Fibroblast of lung (primary cell): Measurements from ENCODE around the gene GRIN1.

Experiments
- CTCF ChIP-seq, 2 donors: IDR thresholded peaks in 1 of 2; conservative IDR thresholded peaks in 1 of 2; 1 replicate in 1 of 2; 2 replicates in 1 of 2; pipeline ENCODE4 v1.5.1; 2011 to 2012; ENCODE audit warnings: low read length in 2 of 2, control low read depth in 1 of 2, inconsistent platforms in 1 of 2, low read depth in 1 of 2, mild to moderate bottlenecking in 1 of 2
- EZH2 ChIP-seq: IDR thresholded peaks from 2 replicates; pipeline ENCODE4 v1.5.1; 2012; ENCODE audit warnings: low read length, control low read depth, mild to moderate bottlenecking; ENCODE audit errors: missing control alignments

- TF ChIP-seq CTCF (conservative IDR thresholded peaks at IDR 0.05 in 1 of 2, IDR thresholded peaks at IDR 0.05 in 1 of 2; ENCODE audit: low read depth in 1 of 2, low read length in 2 of 2) (no peak), EZH2 (no peak)
Observed at GRCh38 chr9:137202966-137203365, 64.0 kb downstream of the GRIN1 start.
